ENCODE measurements around the gene FUT6.
A peak's percentile ranks its signal among the peaks of the same experiment; 100 is the strongest.

FUT6 gene

GRCh38 chr19:5798244-5798643 is 41.3 kb downstream of the FUT6 start:
- H3K9me3 ChIP-seq (ENCODE audit: insufficient read depth, low read depth, low read length), result no peaks in the 10 kb centered on the region
- no peaks in the 10 kb centered on the region for H3K4me1 ChIP-seq (ENCODE audit: insufficient read depth, low read length)
- H3K9ac ChIP-seq (ENCODE audit: low read depth, low read length), result no peak overlapping the region
- H3K27me3 ChIP-seq (ENCODE audit: insufficient read depth, low read length), result peaks cover 14% of the 10 kb centered on the region
- no peak overlapping the region for H3K27ac ChIP-seq (ENCODE audit: low read length)
- H3K36me3 ChIP-seq (ENCODE audit: insufficient read depth, low read depth, low read length), result no peaks in the 10 kb centered on the region
- H3K4me3 ChIP-seq (ENCODE audit: low read length), result no peak overlapping the region

GRCh38 chr19:5795382-5795919 is 44.1 kb downstream of the FUT6 start:
- Histone ChIP-seq H3K27ac (ENCODE audit: low read length) (no peak overlapping the region), H3K9me3 (ENCODE audit: insufficient read depth, low read depth, low read length) (no peaks in the 10 kb centered on the region), H3K36me3 (ENCODE audit: insufficient read depth, low read depth, low read length) (no peaks in the 10 kb centered on the region), H3K27me3 (ENCODE audit: insufficient read depth, low read length) (no peaks in the 10 kb centered on the region), H3K4me1 (ENCODE audit: insufficient read depth, low read length) (no peaks in the 10 kb centered on the region), H3K4me3 (ENCODE audit: low read length) (no peak overlapping the region), H3K9ac (ENCODE audit: low read depth, low read length) (no peak overlapping the region)

- Histone ChIP-seq H3K4me1 (ENCODE audit: insufficient read depth, low read length) (no peaks in the 10 kb centered on the region), H3K4me3 (ENCODE audit: low read length) (no peak overlapping the region), H3K9ac (ENCODE audit: low read depth, low read length) (no peak overlapping the region), H3K27ac (ENCODE audit: low read length) (no peak overlapping the region), H3K27me3 (ENCODE audit: insufficient read depth, low read length) (no peaks in the 10 kb centered on the region), H3K36me3 (ENCODE audit: insufficient read depth, low read depth, low read length) (peaks cover 18% of the 10 kb centered on the region), H3K9me3 (ENCODE audit: insufficient read depth, low read depth, low read length) (no peaks in the 10 kb centered on the region)
These were observed 46.3 kb downstream of the FUT6 start for GRCh38 chr19:5793188-5793587.

GRCh38 chr19:5792224-5792623 is 47.3 kb downstream of the FUT6 start:
- Histone ChIP-seq H3K9me3 (ENCODE audit: insufficient read depth, low read depth, low read length) (no peaks in the 10 kb centered on the region), H3K27me3 (ENCODE audit: insufficient read depth, low read length) (no peaks in the 10 kb centered on the region), H3K4me3 (ENCODE audit: low read length) (no peak overlapping the region), H3K9ac (ENCODE audit: low read depth, low read length) (no peak overlapping the region), H3K27ac (ENCODE audit: low read length) (no peak overlapping the region), H3K4me1 (ENCODE audit: insufficient read depth, low read length) (no peaks in the 10 kb centered on the region), H3K36me3 (ENCODE audit: insufficient read depth, low read depth, low read length) (peaks cover 27% of the 10 kb centered on the region)

GRCh38 chr19:5790559-5791520 is 48.7 kb downstream of the FUT6 start, which contains the start of gene DUS3L:
Gene DUS3L, minus strand, starts transcription at chr19:5791163. Its CDS starts 22 bp downstream, at chr19:5791141.
- H3K4me3 ChIP-seq (ENCODE audit: low read length), result peak within 1 kb of the TSS; percentile 83
- H3K4me1 ChIP-seq (ENCODE audit: insufficient read depth, low read length), result no peaks in the 10 kb centered on the region
- peaks cover 40% of the 10 kb centered on the region for H3K36me3 ChIP-seq (ENCODE audit: insufficient read depth, low read depth, low read length)
- no peaks in the 10 kb centered on the region; the same call in 1 of the 2 replicates for H3K9me3 ChIP-seq (ENCODE audit: insufficient read depth, low read depth, low read length)
- H3K27me3 ChIP-seq (ENCODE audit: insufficient read depth, low read length), result no peaks in the 10 kb centered on the region
- H3K9ac ChIP-seq (ENCODE audit: low read depth, low read length), result peak within 1 kb of the TSS; percentile 92
- H3K27ac ChIP-seq (ENCODE audit: low read length), result peak within 1 kb of the TSS; percentile 63

GRCh38 chr19:5789886-5790558 is 49.5 kb downstream of the FUT6 start:
- no peaks in the 10 kb centered on the region for H3K27me3 ChIP-seq (ENCODE audit: insufficient read depth, low read length)
- H3K9ac ChIP-seq (ENCODE audit: low read depth, low read length), result peak overlapping the region; percentile 23; the same call in 1 of the 2 replicates
- peaks cover 43% of the 10 kb centered on the region for H3K36me3 ChIP-seq (ENCODE audit: insufficient read depth, low read depth, low read length)
- H3K4me1 ChIP-seq (ENCODE audit: insufficient read depth, low read length), result no peaks in the 10 kb centered on the region
- H3K9me3 ChIP-seq (ENCODE audit: insufficient read depth, low read depth, low read length), result no peaks in the 10 kb centered on the region; the same call in 1 of the 2 replicates
- peak overlapping the region; percentile 83 for H3K4me3 ChIP-seq (ENCODE audit: low read length)
- no peak overlapping the region for H3K27ac ChIP-seq (ENCODE audit: low read length)

GRCh38 chr19:5789351-5789761 is 50.1 kb downstream of the FUT6 start:
- Histone ChIP-seq H3K36me3 (ENCODE audit: insufficient read depth, low read depth, low read length) (peaks cover 43% of the 10 kb centered on the region), H3K9ac (ENCODE audit: low read depth, low read length) (no peak overlapping the region), H3K4me3 (ENCODE audit: low read length) (no peak overlapping the region), H3K27ac (ENCODE audit: low read length) (no peak overlapping the region), H3K4me1 (ENCODE audit: insufficient read depth, low read length) (no peaks in the 10 kb centered on the region), H3K27me3 (ENCODE audit: insufficient read depth, low read length) (no peaks in the 10 kb centered on the region), H3K9me3 (ENCODE audit: insufficient read depth, low read depth, low read length) (no peaks in the 10 kb centered on the region; the same call in 1 of the 2 replicates)

GRCh38 chr19:5788422-5788821 is 51.1 kb downstream of the FUT6 start:
- no peak overlapping the region for H3K27ac ChIP-seq (ENCODE audit: low read length)

GRCh38 chr19:5787409-5788182 is 51.9 kb downstream of the FUT6 start:
- Histone ChIP-seq H3K27ac (ENCODE audit: low read length) (no peak overlapping the region), H3K9ac (ENCODE audit: low read depth, low read length) (no peak overlapping the region), H3K4me1 (ENCODE audit: insufficient read depth, low read length) (no peaks in the 10 kb centered on the region), H3K4me3 (ENCODE audit: low read length) (no peak overlapping the region), H3K36me3 (ENCODE audit: insufficient read depth, low read depth, low read length) (peaks cover 43% of the 10 kb centered on the region), H3K9me3 (ENCODE audit: insufficient read depth, low read depth, low read length) (no peaks in the 10 kb centered on the region; the same call in 1 of the 2 replicates), H3K27me3 (ENCODE audit: insufficient read depth, low read length) (no peaks in the 10 kb centered on the region)

More at GRCh38 chr19:5788422-5788821, 51.1 kb downstream of the FUT6 start:
- H3K9me3 ChIP-seq (ENCODE audit: insufficient read depth, low read depth, low read length), result no peaks in the 10 kb centered on the region; the same call in 1 of the 2 replicates
- H3K4me3 ChIP-seq (ENCODE audit: low read length), result no peak overlapping the region
- H3K36me3 ChIP-seq (ENCODE audit: insufficient read depth, low read depth, low read length), result peaks cover 43% of the 10 kb centered on the region
- no peak overlapping the region for H3K9ac ChIP-seq (ENCODE audit: low read depth, low read length)
- H3K27me3 ChIP-seq (ENCODE audit: insufficient read depth, low read length), result no peaks in the 10 kb centered on the region
- H3K4me1 ChIP-seq (ENCODE audit: insufficient read depth, low read length), result no peaks in the 10 kb centered on the region

GRCh38 chr19:5786593-5787408 is 52.7 kb downstream of the FUT6 start:
- no peaks in the 10 kb centered on the region for H3K27me3 ChIP-seq (ENCODE audit: insufficient read depth, low read length)
- no peak overlapping the region for H3K9ac ChIP-seq (ENCODE audit: low read depth, low read length)
- no peaks in the 10 kb centered on the region; the same call in 1 of the 2 replicates for H3K9me3 ChIP-seq (ENCODE audit: insufficient read depth, low read depth, low read length)
- no peak overlapping the region for H3K27ac ChIP-seq (ENCODE audit: low read length)
- H3K4me3 ChIP-seq (ENCODE audit: low read length), result no peak overlapping the region
- peaks cover 43% of the 10 kb centered on the region for H3K36me3 ChIP-seq (ENCODE audit: insufficient read depth, low read depth, low read length)
- H3K4me1 ChIP-seq (ENCODE audit: insufficient read depth, low read length), result no peaks in the 10 kb centered on the region

Data from iPS-20b (cell line).